SK-N-SH treated with all-trans-retinoic acid at 6 μM for 48 hours (cell line): ENCODE measurements around the gene RPS4Y2.

Experiments
- GLIS3 ChIP-seq: fragments of 250-450 bp; sonication (Bioruptor Pico); IDR thresholded peaks from 2 replicates; pipeline ENCODE4 v1.5.0; 2020; ENCODE audit warnings: mild to moderate bottlenecking, moderate library complexity
- SNAI2 ChIP-seq: fragments of 250-450 bp; sonication (Bioruptor Pico); IDR thresholded peaks from 2 replicates; pipeline ENCODE4 v1.5.0; 2020; ENCODE audit warnings: mild to moderate bottlenecking, moderate library complexity
- TSHZ2 ChIP-seq: fragments of 250-450 bp; sonication (Bioruptor Pico); IDR thresholded peaks from 2 replicates; pipeline ENCODE4 v1.5.0; 2020; ENCODE audit warnings: mild to moderate bottlenecking, moderate library complexity
- ZFP3 ChIP-seq: fragments of 250-450 bp; sonication (Bioruptor Pico); IDR thresholded peaks from 2 replicates; pipeline ENCODE4 v1.5.0; 2020; ENCODE audit warnings: mild to moderate bottlenecking, moderate library complexity
- ZFP30 ChIP-seq: fragments of 450-650 bp; formaldehyde crosslinking; IDR thresholded peaks from 2 replicates; pipeline ENCODE4 v1.5.0; 2022; ENCODE audit warnings: mild to moderate bottlenecking, moderate library complexity
- ZNF565 ChIP-seq: fragments of 450-650 bp; formaldehyde crosslinking; conservative IDR thresholded peaks from 2 replicates; pipeline ENCODE4 v1.5.0; 2020; ENCODE audit warnings: low read depth, mild to moderate bottlenecking, moderate library complexity
- ZNF8 ChIP-seq: fragments of 450-650 bp; formaldehyde crosslinking; IDR thresholded peaks from 2 replicates; pipeline ENCODE4 v1.5.0; 2020; ENCODE audit warnings: mild to moderate bottlenecking, moderate library complexity
- TF ChIP-seq, protein P1 (sequence below): fragments of 250-450 bp; sonication (Bioruptor Pico); IDR thresholded peaks from 2 replicates; pipeline ENCODE4 v1.8.0; 2020; ENCODE audit warnings: mild to moderate bottlenecking, moderate library complexity, borderline replicate concordance

DNA sequence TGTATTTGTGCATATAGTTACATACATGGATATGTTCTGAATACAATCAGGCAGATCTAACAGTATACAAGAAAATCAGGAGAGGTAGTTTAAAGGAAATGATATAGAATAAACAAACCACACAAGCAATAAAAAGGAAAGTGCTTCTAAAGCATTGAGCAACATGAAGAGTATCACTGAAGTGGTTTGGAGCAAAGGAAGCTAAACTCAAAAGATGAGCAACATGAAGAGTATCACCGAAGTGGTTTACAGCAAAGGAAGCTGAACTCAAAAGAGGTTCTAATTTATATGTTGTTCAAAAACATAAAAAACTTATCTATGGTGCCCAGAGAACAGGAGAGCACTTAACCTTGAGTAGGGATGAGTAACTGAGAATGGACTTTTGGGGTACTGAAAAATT, 29.1 kb downstream of the RPS4Y2 start:
- TF ChIP-seq, protein P1, sequence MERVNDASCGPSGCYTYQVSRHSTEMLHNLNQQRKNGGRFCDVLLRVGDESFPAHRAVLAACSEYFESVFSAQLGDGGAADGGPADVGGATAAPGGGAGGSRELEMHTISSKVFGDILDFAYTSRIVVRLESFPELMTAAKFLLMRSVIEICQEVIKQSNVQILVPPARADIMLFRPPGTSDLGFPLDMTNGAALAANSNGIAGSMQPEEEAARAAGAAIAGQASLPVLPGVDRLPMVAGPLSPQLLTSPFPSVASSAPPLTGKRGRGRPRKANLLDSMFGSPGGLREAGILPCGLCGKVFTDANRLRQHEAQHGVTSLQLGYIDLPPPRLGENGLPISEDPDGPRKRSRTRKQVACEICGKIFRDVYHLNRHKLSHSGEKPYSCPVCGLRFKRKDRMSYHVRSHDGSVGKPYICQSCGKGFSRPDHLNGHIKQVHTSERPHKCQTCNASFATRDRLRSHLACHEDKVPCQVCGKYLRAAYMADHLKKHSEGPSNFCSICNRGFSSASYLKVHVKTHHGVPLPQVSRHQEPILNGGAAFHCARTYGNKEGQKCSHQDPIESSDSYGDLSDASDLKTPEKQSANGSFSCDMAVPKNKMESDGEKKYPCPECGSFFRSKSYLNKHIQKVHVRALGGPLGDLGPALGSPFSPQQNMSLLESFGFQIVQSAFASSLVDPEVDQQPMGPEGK (CRISPR knock-in tag): no peak
- TF ChIP-seq TSHZ2 (CRISPR knock-in tag) (no peak), GLIS3 (no peak), ZFP30 (no peak), ZNF565 (CRISPR knock-in tag) (no peak), ZNF8 (CRISPR knock-in tag) (no peak), ZFP3 (CRISPR knock-in tag) (no peak), SNAI2 (CRISPR knock-in tag) (no peak)
